HG02943 (cell line): ENCODE results near the gene RNU1-3.
"Not testable (repeated sequence)": the region's sequence is repeated elsewhere in the genome, so short reads cannot be mapped to it uniquely, and the experiment has no call there.

Experiments used
- ATAC-seq: cut with Tn5 transposase; IDR thresholded peaks from one replicate; pipeline ENCODE4 v1.9.1; 2021; ENCODE audit warnings: mild to moderate bottlenecking, low read depth, moderate library complexity; ENCODE audit not compliant: unreplicated experiment

RNU1-3 gene

GRCh38 chr1:16665836-16666235 lies 912 bp downstream of the RNU1-3 start:
- not testable (repeated sequence) for ATAC-seq

- ATAC-seq = not testable (repeated sequence)
Observed at GRCh38 chr1:16658234-16658633, 8.5 kb downstream of the RNU1-3 start.

GRCh38 chr1:16656981-16657683 lies 9.6 kb downstream of the RNU1-3 start:
- ATAC-seq = not testable (repeated sequence)

GRCh38 chr1:16656574-16656973 lies 10.2 kb downstream of the RNU1-3 start:
- not testable (repeated sequence) for ATAC-seq

- ATAC-seq = not testable (repeated sequence)
Observed at GRCh38 chr1:16651560-16651959, 15.2 kb downstream of the RNU1-3 start.

- not testable (repeated sequence) for ATAC-seq
Observed at GRCh38 chr1:16649960-16650359, 16.8 kb downstream of the RNU1-3 start.

- not testable (repeated sequence) for ATAC-seq
Observed at GRCh38 chr1:16649390-16649789, 17.4 kb downstream of the RNU1-3 start.

GRCh38 chr1:16648756-16649155 lies 18.0 kb downstream of the RNU1-3 start:
- not testable (repeated sequence) for ATAC-seq

- not testable (repeated sequence) for ATAC-seq
Observed at GRCh38 chr1:16648250-16648649, 18.5 kb downstream of the RNU1-3 start.

GRCh38 chr1:16647179-16648176 lies 19.3 kb downstream of the RNU1-3 start:
- not testable (repeated sequence) for ATAC-seq

- not testable (repeated sequence) for ATAC-seq
Observed at GRCh38 chr1:16646716-16647115, 20.0 kb downstream of the RNU1-3 start.

GRCh38 chr1:16646061-16646664 lies 20.6 kb downstream of the RNU1-3 start:
- not testable (repeated sequence) for ATAC-seq

- not testable (repeated sequence) for ATAC-seq
Observed at GRCh38 chr1:16645271-16646060, 21.3 kb downstream of the RNU1-3 start.

- ATAC-seq = peak; percentile 65
Observed at GRCh38 chr1:16644482-16645270, 22.1 kb downstream of the RNU1-3 start.

GRCh38 chr1:16644193-16644481 lies 22.6 kb downstream of the RNU1-3 start:
- ATAC-seq = no peak

- ATAC-seq = peak; percentile 5
Observed at GRCh38 chr1:16643476-16644192, 23.1 kb downstream of the RNU1-3 start.

GRCh38 chr1:16643001-16643411 lies 23.7 kb downstream of the RNU1-3 start:
- ATAC-seq = not testable (repeated sequence)

GRCh38 chr1:16642025-16642966 lies 24.5 kb downstream of the RNU1-3 start:
- not testable (repeated sequence) for ATAC-seq
